ENCODE measurements around the gene OR10A4.

The OR10A4 gene

GRCh38 chr11:6926208-6927029 is 50.0 kb downstream of the OR10A4 start, which contains the start of gene ZNF215:
Gene ZNF215, plus strand, starts transcription at chr11:6926426. Its CDS starts 5,847 bp downstream, at chr11:6932273.
- DNase-seq (ENCODE audit: low spot score) = peak; percentile 76
- in situ Hi-C loops (cut with MboI; ENCODE audit: low sequenced_read_pairs, unreplicated experiment) = no loop called here
- TF ChIP-seq CTCF (IDR thresholded peaks at IDR 0.05; ENCODE audit: borderline replicate concordance, control extremely low read depth, extremely low read depth, insufficient read depth, missing control alignments) = no peak

- DNase-seq (ENCODE audit: low spot score) = peak; percentile 38
- in situ Hi-C loops (cut with MboI; ENCODE audit: low sequenced_read_pairs, unreplicated experiment) = no loop called here
- TF ChIP-seq CTCF (IDR thresholded peaks at IDR 0.05; ENCODE audit: borderline replicate concordance, control extremely low read depth, extremely low read depth, insufficient read depth, missing control alignments) = no peak
Measured at GRCh38 chr11:6927030-6927617, 50.7 kb downstream of the OR10A4 start.

Measured in GM13976 (cell line).